Lung (tissue), 12 donors: Measurements from ENCODE around the gene GPR61. TPM values are rescaled to one million over a fixed set of nuclear protein-coding genes. Genes with fewer than 3 reads are reported as not detected.

Experiments used
- ATAC-seq: fragments of 200-7000 bp; cut with Tn5 transposase; one replicate; pipeline ENCODE4 v1.9.1; 2020; ENCODE audit warnings: moderate number of reproducible peaks; ENCODE audit not compliant: insufficient read depth, low FRiP score
- DNase-seq, 3 donors: peaks; one replicate each; pipeline ENCODE4 v3.0.0-alpha.2; 2013 to 2017
- H3K27ac ChIP-seq, 2 donors: one replicate each; pipeline ENCODE4 v1.5.1; 2013; ENCODE audit warnings: mild to moderate bottlenecking in 2 of 2, moderate library complexity in 2 of 2, control low read depth in 1 of 2, inconsistent platforms in 1 of 2, low read depth in 1 of 2, low read length in 1 of 2
- H3K27me3 ChIP-seq, 3 donors: one replicate each; pipeline ENCODE4 v1.5.1; 2013; ENCODE audit warnings: low read length in 2 of 3; ENCODE audit not compliant: control insufficient read depth in 3 of 3, insufficient read depth in 3 of 3
- H3K36me3 ChIP-seq, 4 donors: one replicate each; pipeline ENCODE4 v1.5.1; 2013; ENCODE audit warnings: low read length in 4 of 4, mild to moderate bottlenecking in 1 of 4, moderate library complexity in 1 of 4; ENCODE audit not compliant: control insufficient read depth in 4 of 4, insufficient read depth in 4 of 4
- H3K4me1 ChIP-seq, 5 donors: one replicate each; pipeline ENCODE4 v1.5.1; 2013; ENCODE audit warnings: low read length in 5 of 5, mild to moderate bottlenecking in 2 of 5, moderate library complexity in 1 of 5; ENCODE audit not compliant: control insufficient read depth in 5 of 5, insufficient read depth in 5 of 5
- H3K4me3 ChIP-seq: one replicate; pipeline ENCODE4 v1.5.1; 2013; ENCODE audit warnings: mild to moderate bottlenecking, control low read depth, moderate library complexity
- H3K9ac ChIP-seq, 2 donors: one replicate each; pipeline ENCODE4 v1.5.1; 2013; ENCODE audit warnings: low read length in 2 of 2, control low read depth in 1 of 2; ENCODE audit not compliant: insufficient read depth in 1 of 2
- H3K9me3 ChIP-seq, 4 donors: one replicate each; pipeline ENCODE4 v1.5.1; 2013; ENCODE audit warnings: low read length in 3 of 4, mild to moderate bottlenecking in 1 of 4, moderate library complexity in 1 of 4; ENCODE audit not compliant: control insufficient read depth in 4 of 4, insufficient read depth in 3 of 4
- CTCF ChIP-seq: IDR thresholded peaks from 2 replicates; pipeline ENCODE4 v1.5.1; 2012; ENCODE audit warnings: mild to moderate bottlenecking; ENCODE audit errors: control extremely low read depth, extremely low read depth
- WGBS, 2 donors: extraction: QIAGEN DNeasy Blood & Tissue Kit; methylation state at CpG; one replicate each; pipeline ENCODE4 v1.1.7; 2013; 5-methylcytosine and 5-hydroxymethylcytosine counted together
- polyA plus RNA-seq, 2 donors: library from polyadenylated mRNA; stranded (reverse); fragments of 200-250 nt; gene quantifications; one replicate each; pipeline ENCODE4 v1.2.1, GENCODE V29; 2013
- total RNA-seq, 2 donors: library from RNA; depleted of rRNA in 1 of 2; stranded (reverse); fragments of >200 nt in 1 of 2; gene quantifications; one replicate each; pipeline ENCODE4 v1.2.1, GENCODE V29; 2014 to 2021
- donor health status: control.
- donor health status: control.
- donor health status: Bipolar disorder and iron deficiency.
- donor health status: healthy.
- donor health status: DM: yes; HTN: yes; CAD: no.

Gene GPR61
- total and polyA plus RNA-seq, 4 donors: not detected

GRCh38 chr1:109535481-109535880 is 4.2 kb upstream of the GPR61 start:
- Histone ChIP-seq H3K4me1 (peaks cover 0 to 13% (median 1%) of the 10 kb centered on the region in 5 donors), H3K27me3 (no peaks in the 10 kb centered on the region), H3K27ac (no peak overlapping the region), H3K4me3 (no peak overlapping the region), H3K36me3 (no peaks in the 10 kb centered on the region), H3K9me3 (no peaks in the 10 kb centered on the region), H3K9ac (no peak overlapping the region)
- ATAC-seq: no peak
- no peak for DNase-seq
- no peak for TF ChIP-seq CTCF
- 78 to 82% methylated on average over 4 of the region's 4 CpGs for WGBS, 2 donors

DNA sequence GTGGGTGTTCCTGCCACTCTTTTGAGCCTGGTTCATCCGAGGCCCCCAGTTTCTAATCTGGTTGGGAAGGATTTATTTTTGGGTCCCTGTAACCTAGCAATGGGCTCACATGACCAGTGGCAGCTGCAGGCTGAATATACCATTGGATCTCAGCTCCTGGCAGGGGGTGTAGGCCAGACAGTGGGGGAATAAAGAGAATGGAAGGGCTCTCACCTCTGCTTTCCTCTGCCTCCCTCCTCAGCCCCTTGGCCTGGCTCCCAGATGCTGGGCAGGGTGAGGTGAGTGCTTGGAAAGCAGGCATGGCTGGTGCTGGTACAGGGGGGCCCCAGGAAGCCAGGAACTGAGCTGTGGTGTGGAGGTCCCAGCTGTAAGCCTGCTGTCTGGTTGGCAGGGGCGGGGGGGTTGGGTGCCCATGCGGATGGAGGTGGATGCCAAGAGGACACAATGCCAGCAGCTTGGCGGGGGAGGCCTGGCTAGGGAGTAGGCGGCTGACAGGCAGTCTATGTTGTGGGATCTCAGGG is 3.6 kb upstream of the GPR61 start:
- WGBS, 2 donors: 73 to 84% methylated on average over 5 of the region's 5 CpGs
- no peak overlapping the region for H3K4me3 ChIP-seq
- H3K27ac ChIP-seq: no peak overlapping the region
- peaks cover 0 to 8% (median 0%) of the 10 kb centered on the region in 5 donors for H3K4me1 ChIP-seq
- TF ChIP-seq CTCF: no peak
- ATAC-seq (no peak), DNase-seq (no peak)
- no peak overlapping the region for H3K9ac ChIP-seq
- no peaks in the 10 kb centered on the region for H3K36me3 ChIP-seq
- H3K9me3 ChIP-seq: no peaks in the 10 kb centered on the region
- H3K27me3 ChIP-seq: peaks cover 0 to 3% (median 0%) of the 10 kb centered on the region in 3 donors

- ATAC-seq (no peak), DNase-seq (no peak)
- H3K27ac ChIP-seq: no peak overlapping the region
- H3K27me3 ChIP-seq: peaks cover 0 to 3% (median 0%) of the 10 kb centered on the region in 3 donors
- WGBS, 2 donors: 83 to 93% methylated on average over 9 of the region's 9 CpGs
- H3K4me1 ChIP-seq: peaks cover 0 to 2% (median 0%) of the 10 kb centered on the region in 5 donors
- no peaks in the 10 kb centered on the region for H3K36me3 ChIP-seq
- no peaks in the 10 kb centered on the region for H3K9me3 ChIP-seq
- TF ChIP-seq CTCF: no peak
- H3K9ac ChIP-seq: no peak overlapping the region
- no peak overlapping the region for H3K4me3 ChIP-seq
Measured at GRCh38 chr1:109537450-109538178, 2.1 kb upstream of the GPR61 start.
